HepG2 (cell line): ENCODE results near the gene TBC1D10A. TPM values are rescaled to one million over a fixed set of nuclear protein-coding genes. Genes with fewer than 3 reads are reported as not detected.

Source experiments
- AFF4 ChIP-seq: sonication (generic); formaldehyde crosslinking; IDR thresholded peaks from 2 replicates; pipeline ENCODE4 v1.4.0; 2020; ENCODE audit warnings: missing genetic modification reagents
- HNF1A ChIP-seq, 2 experiments: sonication (generic) in 1 of 2; formaldehyde crosslinking in 1 of 2; IDR thresholded peaks; 2 replicates each; pipeline versions ENCODE4 v1.4.0 to v1.6.1; 2016 to 2020; ENCODE audit warnings: borderline replicate concordance in 1 of 2, low read depth in 1 of 2, mild to moderate bottlenecking in 1 of 2, missing genetic modification reagents in 1 of 2
- HOXA7 ChIP-seq: sonication (generic); formaldehyde crosslinking; IDR thresholded peaks from 2 replicates; pipeline ENCODE4 v1.8.1; 2022; ENCODE audit warnings: mild to moderate bottlenecking, missing genetic modification reagents, moderate library complexity
- HOXD1 ChIP-seq: sonication (generic); formaldehyde crosslinking; IDR thresholded peaks from 2 replicates; pipeline ENCODE4 v1.5.0; 2020; ENCODE audit warnings: missing genetic modification reagents
- IRX3 ChIP-seq: sonication (generic); formaldehyde crosslinking; IDR thresholded peaks from 2 replicates; pipeline ENCODE4 v1.8.1; 2023; ENCODE audit warnings: mild to moderate bottlenecking, low read depth, missing genetic modification reagents, borderline replicate concordance
- JUNB ChIP-seq: sonication (generic); formaldehyde crosslinking; IDR thresholded peaks from 2 replicates; pipeline ENCODE4 v1.8.0; 2022; ENCODE audit warnings: missing genetic modification reagents, mild to moderate bottlenecking, borderline replicate concordance
- KLF16 ChIP-seq, 2 experiments: sonication (generic) in 1 of 2; formaldehyde crosslinking in 1 of 2; IDR thresholded peaks; 2 replicates each; pipeline versions ENCODE4 v1.6.1 to v1.8.0; 2016 to 2023; ENCODE audit warnings: missing genetic modification reagents in 2 of 2, missing compliant biosample characterization in 1 of 2
- MAX ChIP-seq: IDR thresholded peaks from 2 replicates; pipeline ENCODE4 v1.6.1; 2012; ENCODE audit warnings: inconsistent platforms
- MEF2D ChIP-seq: sonication (generic); formaldehyde crosslinking; IDR thresholded peaks from 2 replicates; pipeline ENCODE4 v1.5.1; 2020; ENCODE audit warnings: mild to moderate bottlenecking, missing genetic modification reagents
- MEIS2 ChIP-seq: sonication (generic); formaldehyde crosslinking; IDR thresholded peaks from 2 replicates; pipeline ENCODE4 v1.9.0; 2021; ENCODE audit warnings: mild to moderate bottlenecking, missing genetic modification reagents
- MTA1 ChIP-seq: sonication (generic); formaldehyde crosslinking; IDR thresholded peaks from 2 replicates; pipeline ENCODE4 v1.4.0; 2020; ENCODE audit warnings: missing genetic modification reagents, mild to moderate bottlenecking, borderline replicate concordance
- PLRG1 ChIP-seq: fragments of 450-650 bp; conservative IDR thresholded peaks from 2 replicates; pipeline ENCODE4 v1.6.1; 2016
- POLR2AphosphoS2 ChIP-seq: IDR thresholded peaks from 2 replicates; pipeline ENCODE4 v1.6.1; 2011; ENCODE audit warnings: low read depth, low read length, improper control_type of control experiment
- SATB2 ChIP-seq: sonication (generic); formaldehyde crosslinking; IDR thresholded peaks from 2 replicates; pipeline ENCODE4 v1.5.0; 2020; ENCODE audit warnings: missing genetic modification reagents
- SETDB1 ChIP-seq: sonication (generic); formaldehyde crosslinking; IDR thresholded peaks from 2 replicates; pipeline ENCODE4 v1.5.1; 2020; ENCODE audit warnings: missing genetic modification reagents, mild to moderate bottlenecking, borderline replicate concordance
- TERF1 ChIP-seq: sonication (generic); formaldehyde crosslinking; IDR thresholded peaks from 2 replicates; pipeline ENCODE4 v1.8.0; 2022; ENCODE audit warnings: mild to moderate bottlenecking, missing genetic modification reagents, moderate library complexity
- ZKSCAN5 ChIP-seq: sonication (generic); formaldehyde crosslinking; IDR thresholded peaks from 2 replicates; pipeline ENCODE4 v1.5.1; 2020; ENCODE audit warnings: mild to moderate bottlenecking, missing genetic modification reagents
- ZNF546 ChIP-seq: sonication (generic); formaldehyde crosslinking; conservative IDR thresholded peaks from 2 replicates; pipeline ENCODE4 v1.8.1; 2023; ENCODE audit warnings: mild to moderate bottlenecking, missing genetic modification reagents
- ZNF704 ChIP-seq: sonication (generic); formaldehyde crosslinking; IDR thresholded peaks from 2 replicates; pipeline ENCODE4 v1.8.1; 2023; ENCODE audit warnings: mild to moderate bottlenecking, inconsistent platforms, moderate library complexity, missing genetic modification reagents, borderline replicate concordance
- polyA plus RNA-seq, 8 experiments: library from polyadenylated mRNA; depleted of rRNA in 3 of 8; stranded (reverse) in 7 of 8; unstranded in 1 of 8; fragments of >200 nt; fragmentation: Illumina TruSeq in 4 of 8; extraction: Trizol in 4 of 8; gene quantifications; 2 replicates each; pipeline versions ENCODE4 v1.2.1 to v1.2.3, GENCODE V29; 2011 to 2016; ENCODE audit warnings: low read depth in 4 of 8, missing spikeins in 1 of 8, mixed read lengths in 1 of 8; ENCODE audit not compliant: insufficient read depth in 1 of 8
- total RNA-seq, 5 experiments: library from RNA; depleted of rRNA; stranded (reverse); fragments of >200 nt; fragmentation: Illumina TruSeq; extraction: Trizol; gene quantifications; 2 replicates each; pipeline ENCODE4 v1.2.3, GENCODE V29; 2016; ENCODE audit warnings: low read depth in 1 of 5

Gene TBC1D10A
- total and polyA plus RNA-seq, 2 of the 13 experiments (the other 11 are each of a cell fraction or from before 2014, with no cell fraction given) = 4.2 to 4.9 TPM

- TF ChIP-seq KLF16 (CRISPR knock-in tag; IDR thresholded peaks at IDR 0.05) (peak in 1 of 2 experiments; percentile 25; a peak in 1 of 4 replicates), IRX3 (CRISPR knock-in tag) (no peak), AFF4 (CRISPR knock-in tag) (no peak), ZNF704 (no peak), ZNF546 (CRISPR knock-in tag) (no peak; the same call in 1 of the 2 replicates), TERF1 (no peak), MEF2D (no peak), MEIS2 (CRISPR knock-in tag) (peak; percentile 85), POLR2AphosphoS2 (no peak), HOXD1 (CRISPR knock-in tag) (no peak), JUNB (CRISPR knock-in tag) (no peak), SETDB1 (CRISPR knock-in tag) (no peak), MAX (peak; percentile 37; the same call in 1 of the 2 replicates), HNF1A (IDR thresholded peaks at IDR 0.05; ENCODE audit: low read depth) (no peak), HNF1A (CRISPR knock-in tag; IDR thresholded peaks at IDR 0.05; ENCODE audit: borderline replicate concordance) (no peak), ZKSCAN5 (CRISPR knock-in tag) (no peak), MTA1 (CRISPR knock-in tag) (no peak), HOXA7 (CRISPR knock-in tag) (no peak), SATB2 (CRISPR knock-in tag) (no peak), PLRG1 (no peak)
These were observed at the start of gene TBC1D10A (continued) for GRCh38 chr22:30326706-30327362.
